T-helper 1 cell treated with Interleukin-12 subunit alpha and Interleukin-12 subunit beta and Interleukin-4 antibody, amounts not matched to agents 30 ng/mL and 1 ng/mL, for 36 hours (primary cell): ENCODE results near the gene CSNK1G2. TPM values are rescaled to one million over a fixed set of nuclear protein-coding genes. Genes with fewer than 3 reads are reported as not detected.

Source experiments
- intact Hi-C: fragments of 100-400 bp; cut with micrococcal nuclease; formaldehyde crosslinking; loops from one replicate; pipeline ENCODE4 v1.15.1; 2024
- total RNA-seq: library from RNA; stranded (reverse); gene quantifications from 2 replicates; pipeline ENCODE4 v1.2.3, GENCODE V29; 2022

The CSNK1G2 gene
- total RNA-seq, 1 donor from 2014 or later: 129 TPM

- intact Hi-C loops: loop anchor here (2.0 kb wide), 1 partner anchor 69 kb away; no protein-coding TSS in a partner anchor
Measured at GRCh38 chr19:1943661-1944087, 2.7 kb downstream of the CSNK1G2 start.

- intact Hi-C loops: no loop called here
Measured at GRCh38 chr19:1944088-1944915, 3.3 kb downstream of the CSNK1G2 start.

GRCh38 chr19:1944916-1945561 is 4.1 kb downstream of the CSNK1G2 start:
- intact Hi-C loops: no loop called here

- intact Hi-C loops: no loop called here
Measured at GRCh38 chr19:1945899-1946298, 4.9 kb downstream of the CSNK1G2 start.

- intact Hi-C loops: no loop called here
Measured at GRCh38 chr19:1947651-1948209, 6.8 kb downstream of the CSNK1G2 start.

GRCh38 chr19:1949304-1950101 is 8.5 kb downstream of the CSNK1G2 start:
- intact Hi-C loops: no loop called here

- intact Hi-C loops: no loop called here
Measured at GRCh38 chr19:1950640-1951039, 9.7 kb downstream of the CSNK1G2 start.

- intact Hi-C loops: no loop called here
Measured at GRCh38 chr19:1952635-1953034, 11.7 kb downstream of the CSNK1G2 start.

- intact Hi-C loops: no loop called here
Measured at GRCh38 chr19:1953037-1953436, 12.1 kb downstream of the CSNK1G2 start.

- intact Hi-C loops: no loop called here
Measured at GRCh38 chr19:1953441-1954094, 12.6 kb downstream of the CSNK1G2 start.

- intact Hi-C loops: no loop called here
Measured at GRCh38 chr19:1954532-1954933, 13.6 kb downstream of the CSNK1G2 start.

GRCh38 chr19:1955171-1956121 is 14.5 kb downstream of the CSNK1G2 start:
- intact Hi-C loops: no loop called here

GRCh38 chr19:1956122-1956494 is 15.1 kb downstream of the CSNK1G2 start:
- intact Hi-C loops: no loop called here

GRCh38 chr19:1956868-1957492 is 16.0 kb downstream of the CSNK1G2 start:
- intact Hi-C loops: no loop called here

GRCh38 chr19:1957562-1958248 is 16.7 kb downstream of the CSNK1G2 start:
- intact Hi-C loops: no loop called here

GRCh38 chr19:1959928-1960589 is 19.1 kb downstream of the CSNK1G2 start:
- intact Hi-C loops: no loop called here

GRCh38 chr19:1961000-1961883 is 20.3 kb downstream of the CSNK1G2 start:
- intact Hi-C loops: no loop called here
